BJ (cell line): Measurements from ENCODE around the gene DPP10. TPM values are rescaled to one million over a fixed set of nuclear protein-coding genes. Genes with fewer than 3 reads are reported as not detected.

Experiments used
- CTCF ChIA-PET: fragments of 350-600 bp; formaldehyde crosslinking; extraction: SDS; loops from one replicate; lab custom pipeline; 2021; ENCODE audit warnings: antibody characterized with exemption, inconsistent platforms; lab: Yijun Ruan, JAX
- POLR2A ChIA-PET: fragments of 300-600 bp; sonication (Branson Sonifier 250); formaldehyde crosslinking; extraction: SDS; loops from one replicate; lab custom pipeline; 2021; ENCODE audit warnings: antibody characterized with exemption; lab: Charles Lee
- DNase-seq: peaks from one replicate; pipeline ENCODE4 v3.0.0-alpha.2; 2011; ENCODE audit warnings: low read depth
- H3K27me3 ChIP-seq: 2 replicates; pipeline ENCODE4 v1.6.0; 2011; ENCODE audit warnings: low read length; ENCODE audit not compliant: control insufficient read depth, insufficient read depth
- H3K36me3 ChIP-seq: 2 replicates; pipeline ENCODE4 v1.5.1; 2011; ENCODE audit warnings: low read length; ENCODE audit not compliant: control insufficient read depth, insufficient read depth
- H3K4me3 ChIP-seq: 2 replicates; pipeline ENCODE4 v1.5.1; 2011; ENCODE audit warnings: low read depth, mild to moderate bottlenecking, control low read depth, low read length
- polyA plus RNA-seq: library from polyadenylated mRNA; depleted of rRNA; stranded (reverse); fragments of >200 nt; gene quantifications from 2 replicates; pipeline ENCODE4 v1.2.3, GENCODE V29; 2011
- TF ChIP-seq, protein P1 (sequence below): IDR thresholded peaks from 2 replicates; pipeline ENCODE4 v1.5.1; 2011; ENCODE audit warnings: low read depth, mild to moderate bottlenecking, control low read depth, inconsistent platforms, low read length, moderate library complexity; ENCODE audit not compliant: insufficient read depth

Gene DPP10
- polyA plus RNA-seq, 1 experiment: not detected

DNA sequence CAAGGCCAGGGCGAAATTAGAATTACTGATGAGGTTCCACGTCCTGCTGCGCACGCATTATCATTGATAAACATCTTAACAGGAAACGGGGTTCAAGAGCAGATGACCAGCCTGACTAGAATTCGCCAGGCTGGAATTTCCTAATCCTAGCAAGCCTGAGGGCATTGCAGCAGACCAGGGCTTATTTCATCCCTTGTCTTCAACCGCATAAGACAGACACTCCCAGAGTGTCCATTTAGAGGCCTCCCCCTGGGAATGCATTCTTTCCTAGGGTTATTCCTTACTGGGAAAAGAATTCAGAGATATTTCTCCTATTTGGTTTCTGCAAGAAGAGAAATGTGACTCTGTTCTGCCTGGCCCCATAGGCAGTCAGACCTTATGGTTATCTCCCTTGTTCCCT, 486.8 kb downstream of the DPP10 start:
- TF ChIP-seq, protein P1, sequence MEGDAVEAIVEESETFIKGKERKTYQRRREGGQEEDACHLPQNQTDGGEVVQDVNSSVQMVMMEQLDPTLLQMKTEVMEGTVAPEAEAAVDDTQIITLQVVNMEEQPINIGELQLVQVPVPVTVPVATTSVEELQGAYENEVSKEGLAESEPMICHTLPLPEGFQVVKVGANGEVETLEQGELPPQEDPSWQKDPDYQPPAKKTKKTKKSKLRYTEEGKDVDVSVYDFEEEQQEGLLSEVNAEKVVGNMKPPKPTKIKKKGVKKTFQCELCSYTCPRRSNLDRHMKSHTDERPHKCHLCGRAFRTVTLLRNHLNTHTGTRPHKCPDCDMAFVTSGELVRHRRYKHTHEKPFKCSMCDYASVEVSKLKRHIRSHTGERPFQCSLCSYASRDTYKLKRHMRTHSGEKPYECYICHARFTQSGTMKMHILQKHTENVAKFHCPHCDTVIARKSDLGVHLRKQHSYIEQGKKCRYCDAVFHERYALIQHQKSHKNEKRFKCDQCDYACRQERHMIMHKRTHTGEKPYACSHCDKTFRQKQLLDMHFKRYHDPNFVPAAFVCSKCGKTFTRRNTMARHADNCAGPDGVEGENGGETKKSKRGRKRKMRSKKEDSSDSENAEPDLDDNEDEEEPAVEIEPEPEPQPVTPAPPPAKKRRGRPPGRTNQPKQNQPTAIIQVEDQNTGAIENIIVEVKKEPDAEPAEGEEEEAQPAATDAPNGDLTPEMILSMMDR: no peak
- Histone ChIP-seq H3K27me3 (no peaks in the 10 kb centered on the region), H3K36me3 (no peaks in the 10 kb centered on the region), H3K4me3 (no peak overlapping the region)
- ChIA-PET CTCF (no interaction called here), POLR2A (no interaction called here)
- no peak for DNase-seq

DNA sequence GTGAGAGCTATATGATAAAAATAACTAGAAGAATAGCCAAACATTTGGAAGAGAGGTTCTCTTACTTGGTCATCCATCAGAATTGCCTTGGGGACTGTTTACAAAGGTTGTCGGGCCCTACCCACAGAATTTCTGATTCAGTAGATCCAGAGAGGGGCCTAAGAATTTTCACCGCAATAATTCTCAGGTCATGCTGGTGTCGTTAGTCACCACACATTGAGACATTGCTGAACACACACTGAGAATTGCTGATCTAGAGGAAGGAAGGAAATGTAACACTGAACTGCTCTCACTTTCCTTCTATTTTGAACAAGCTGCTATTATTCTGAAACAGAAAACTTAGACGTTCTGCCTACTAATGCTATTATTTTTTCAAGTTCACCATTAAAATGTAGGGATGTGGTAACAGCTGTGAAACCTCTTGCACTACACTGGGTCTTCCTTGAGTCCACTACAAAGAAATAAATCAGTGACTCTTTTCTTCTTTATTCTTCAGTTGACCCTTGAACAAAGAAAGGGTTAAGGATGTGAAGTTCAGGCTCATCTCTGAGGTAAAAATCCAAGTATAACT, 491.3 kb downstream of the DPP10 start:
- TF ChIP-seq, protein P1: no peak
- CTCF ChIA-PET: no interaction called here
- Histone ChIP-seq H3K4me3 (no peak overlapping the region), H3K36me3 (no peaks in the 10 kb centered on the region), H3K27me3 (no peaks in the 10 kb centered on the region)
- POLR2A ChIA-PET: no interaction called here
- no peak for DNase-seq

DNA sequence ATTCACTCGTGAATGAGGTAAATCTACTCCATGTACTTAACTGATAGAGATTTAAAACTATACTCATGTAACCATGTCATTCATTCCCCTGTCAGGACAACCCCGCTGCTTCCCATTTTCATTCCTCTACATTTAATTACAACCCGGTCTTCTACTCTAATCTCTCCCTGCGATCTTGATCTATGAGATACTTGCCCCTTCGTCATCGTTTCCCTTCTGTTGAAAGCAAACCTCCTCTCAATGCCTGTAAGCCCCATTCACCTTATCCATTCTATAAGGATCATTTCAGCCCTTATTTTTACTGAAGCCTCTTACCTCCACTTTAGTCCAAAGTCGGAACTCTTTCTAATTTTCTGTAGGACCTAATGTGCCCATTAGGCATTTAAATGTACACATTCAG, 492.6 kb downstream of the DPP10 start:
- TF ChIP-seq, protein P1: no peak
- no peaks in the 10 kb centered on the region for H3K36me3 ChIP-seq
- no peak overlapping the region for H3K4me3 ChIP-seq
- DNase-seq: no peak
- H3K27me3 ChIP-seq: no peaks in the 10 kb centered on the region
- ChIA-PET POLR2A (no interaction called here), CTCF (no interaction called here)

- ChIA-PET CTCF (no interaction called here), POLR2A (no interaction called here)
- TF ChIP-seq, protein P1: no peak
- DNase-seq: no peak
- H3K4me3 ChIP-seq: no peak overlapping the region
- H3K27me3 ChIP-seq: no peaks in the 10 kb centered on the region
- no peaks in the 10 kb centered on the region for H3K36me3 ChIP-seq
Measured at GRCh38 chr2:114937366-114937930, 495.0 kb downstream of the DPP10 start.

DNA sequence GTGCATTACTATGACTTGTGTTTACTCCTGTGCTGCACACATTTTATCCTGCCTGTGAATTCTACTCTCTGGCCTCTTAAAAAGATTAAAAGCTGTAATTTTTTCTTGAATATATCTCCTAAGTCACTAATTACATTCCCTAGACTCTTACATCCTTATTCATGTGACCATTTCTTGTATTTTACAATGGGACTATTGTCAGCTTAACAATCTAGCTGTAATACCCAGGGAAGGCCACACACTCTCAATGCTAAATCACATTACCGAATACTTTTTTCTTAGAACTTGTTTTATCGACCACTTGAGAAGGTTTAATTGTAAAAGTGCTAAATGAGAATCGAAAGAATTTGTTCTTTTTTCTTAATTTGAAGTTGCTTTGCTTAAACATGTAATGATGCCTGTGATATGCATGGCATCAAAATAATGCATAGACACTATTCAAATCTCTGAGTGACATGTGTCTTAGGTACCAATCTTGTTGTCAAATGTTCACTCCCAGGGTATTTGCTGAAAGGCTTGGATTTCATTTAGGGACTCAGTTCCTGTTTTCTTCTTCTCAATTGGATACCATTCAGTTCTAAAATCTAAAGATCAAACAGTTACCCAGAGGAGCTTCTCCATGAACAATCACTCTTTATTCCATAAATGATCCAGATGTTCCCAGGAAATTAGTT, 498.5 kb downstream of the DPP10 start:
- POLR2A ChIA-PET: no interaction called here
- Histone ChIP-seq H3K36me3 (no peaks in the 10 kb centered on the region), H3K27me3 (no peaks in the 10 kb centered on the region), H3K4me3 (no peak overlapping the region)
- CTCF ChIA-PET: no interaction called here
- no peak for DNase-seq
- TF ChIP-seq, protein P1: no peak
